ENCODE data around the gene LAPTM5.
A peak's percentile ranks its signal among the peaks of the same experiment; 100 is the strongest.

Gene LAPTM5

GRCh38 chr1:30723331-30723755 is 34.2 kb downstream of the LAPTM5 start, which contains the start of gene MATN1:
Gene MATN1, minus strand, starts transcription at chr1:30723585. Its CDS starts 34 bp downstream, at chr1:30723551.
- peak within 1 kb of the TSS; percentile 31 for H2BK12ac ChIP-seq (ENCODE audit: low read length)
- no CpG with 5 or more reads among the region's 14 CpGs for WGBS, 2 donors (ENCODE audit: extremely low coverage in 2 of 2, insufficient read length in 2 of 2, insufficient replicate concordance in 1 of 2)
- no peak within 1 kb of the TSS for H3K4ac ChIP-seq (ENCODE audit: low read length)
- H3K18ac ChIP-seq (ENCODE audit: low read length): peak within 1 kb of the TSS; percentile 9
- H2BK5ac ChIP-seq (ENCODE audit: low read length): peak within 1 kb of the TSS; percentile 49
- no peak within 1 kb of the TSS for H3K4me2 ChIP-seq (ENCODE audit: insufficient read depth, low read length, poor library complexity, severe bottlenecking)
- H3K4me1 ChIP-seq (ENCODE audit: control insufficient read depth in 2 of 2, insufficient read depth in 1 of 2, low read depth in 1 of 2, low read length in 2 of 2): peaks cover 9 to 27% of the 10 kb centered on the region in 2 donors
- peak within 1 kb of the TSS; percentile 67 for H3K9ac ChIP-seq (ENCODE audit: low read depth, low read length, poor library complexity)
- H2BK15ac ChIP-seq (ENCODE audit: low read length): peak within 1 kb of the TSS; percentile 87
- no peak within 1 kb of the TSS for H2AFZ ChIP-seq (ENCODE audit: low read length)
- H3K27ac ChIP-seq (replicated peaks; ENCODE audit: low read length): no peak within 1 kb of the TSS
- H3K4me3 ChIP-seq (ENCODE audit: low read length in 2 of 2): no peak within 1 kb of the TSS
- no peak for DNase-seq (ENCODE audit: low spot score)
- H3K14ac ChIP-seq (ENCODE audit: low read length): peak within 1 kb of the TSS; percentile 15
- H3K27me3 ChIP-seq (ENCODE audit: control insufficient read depth in 3 of 3, insufficient read depth in 3 of 3, low read depth in 1 of 3, low read length in 3 of 3): no peaks in the 10 kb centered on the region
- H3K9me3 ChIP-seq (replicated peaks in 1 of 2; ENCODE audit: control insufficient read depth in 2 of 2, insufficient read depth in 1 of 2, low read depth in 1 of 2, low read length in 2 of 2): no peaks in the 10 kb centered on the region
- H4K8ac ChIP-seq (ENCODE audit: low read depth, low read length): no peak within 1 kb of the TSS
- no peaks in the 10 kb centered on the region for H3K79me1 ChIP-seq (ENCODE audit: low read depth, low read length)
- H4K91ac ChIP-seq (ENCODE audit: low read depth, low read length, poor library complexity): peak within 1 kb of the TSS; percentile 69
- H3K36me3 ChIP-seq (replicated peaks in 1 of 2; ENCODE audit: control insufficient read depth in 2 of 2, insufficient read depth in 2 of 2, low read length in 2 of 2): no peaks in the 10 kb centered on the region
- no peak within 1 kb of the TSS for H2BK120ac ChIP-seq (ENCODE audit: low read depth, low read length)
- peak within 1 kb of the TSS; percentile 9 for H3K23ac ChIP-seq (ENCODE audit: low read depth, low read length, poor library complexity)
- H2AK5ac ChIP-seq (ENCODE audit: low read depth, low read length): peak within 1 kb of the TSS; percentile 70

GRCh38 chr1:30721812-30722537 is 35.6 kb downstream of the LAPTM5 start:
- H2AFZ ChIP-seq (ENCODE audit: low read length): no peak overlapping the region
- H3K9me3 ChIP-seq (replicated peaks in 1 of 2; ENCODE audit: control insufficient read depth in 2 of 2, insufficient read depth in 1 of 2, low read depth in 1 of 2, low read length in 2 of 2): no peaks in the 10 kb centered on the region
- no peak overlapping the region for H3K18ac ChIP-seq (ENCODE audit: low read length)
- H2BK5ac ChIP-seq (ENCODE audit: low read length): no peak overlapping the region
- no peak overlapping the region for H3K4ac ChIP-seq (ENCODE audit: low read length)
- peak overlapping the region; percentile 63 for H2BK12ac ChIP-seq (ENCODE audit: low read length)
- peak overlapping the region; percentile 50 for H2BK15ac ChIP-seq (ENCODE audit: low read length)
- H4K91ac ChIP-seq (ENCODE audit: low read depth, low read length, poor library complexity): no peak overlapping the region
- H3K4me2 ChIP-seq (ENCODE audit: insufficient read depth, low read length, poor library complexity, severe bottlenecking): no peak overlapping the region
- no peak overlapping the region for H4K8ac ChIP-seq (ENCODE audit: low read depth, low read length)
- no CpG with 5 or more reads among the region's 9 CpGs for whole genome bisulfite sequencing, 2 donors (ENCODE audit: extremely low coverage in 2 of 2, insufficient read length in 2 of 2, insufficient replicate concordance in 1 of 2)
- no peak overlapping the region for H3K4me3 ChIP-seq (ENCODE audit: low read length in 2 of 2)
- no peak overlapping the region for H3K9ac ChIP-seq (ENCODE audit: low read depth, low read length, poor library complexity)
- no peak overlapping the region for H3K27ac ChIP-seq (replicated peaks; ENCODE audit: low read length)
- H3K79me1 ChIP-seq (ENCODE audit: low read depth, low read length): no peaks in the 10 kb centered on the region
- H3K36me3 ChIP-seq (replicated peaks in 1 of 2; ENCODE audit: control insufficient read depth in 2 of 2, insufficient read depth in 2 of 2, low read length in 2 of 2): no peaks in the 10 kb centered on the region
- no peaks in the 10 kb centered on the region for H3K27me3 ChIP-seq (ENCODE audit: control insufficient read depth in 3 of 3, insufficient read depth in 3 of 3, low read depth in 1 of 3, low read length in 3 of 3)
- H3K4me1 ChIP-seq (ENCODE audit: control insufficient read depth in 2 of 2, insufficient read depth in 1 of 2, low read depth in 1 of 2, low read length in 2 of 2): peaks cover 5 to 16% of the 10 kb centered on the region in 2 donors
- DNase-seq (ENCODE audit: low spot score): no peak
- H3K23ac ChIP-seq (ENCODE audit: low read depth, low read length, poor library complexity): peak overlapping the region; percentile 63
- H3K14ac ChIP-seq (ENCODE audit: low read length): no peak overlapping the region
- peak overlapping the region; percentile 57 for H2BK120ac ChIP-seq (ENCODE audit: low read depth, low read length)
- H2AK5ac ChIP-seq (ENCODE audit: low read depth, low read length): peak overlapping the region; percentile 60

- H3K23ac ChIP-seq (ENCODE audit: low read depth, low read length, poor library complexity): peak overlapping the region; percentile 63
- no peak overlapping the region for H3K4ac ChIP-seq (ENCODE audit: low read length)
- peak overlapping the region; percentile 57 for H2BK120ac ChIP-seq (ENCODE audit: low read depth, low read length)
- H3K4me3 ChIP-seq (ENCODE audit: low read length in 2 of 2): no peak overlapping the region
- H3K18ac ChIP-seq (ENCODE audit: low read length): peak overlapping the region; percentile 39
- H3K79me1 ChIP-seq (ENCODE audit: low read depth, low read length): no peaks in the 10 kb centered on the region
- no peaks in the 10 kb centered on the region for H3K27me3 ChIP-seq (ENCODE audit: control insufficient read depth in 3 of 3, insufficient read depth in 3 of 3, low read depth in 1 of 3, low read length in 3 of 3)
- no peak overlapping the region for H3K9ac ChIP-seq (ENCODE audit: low read depth, low read length, poor library complexity)
- H4K91ac ChIP-seq (ENCODE audit: low read depth, low read length, poor library complexity): no peak overlapping the region
- no peak overlapping the region for H2BK5ac ChIP-seq (ENCODE audit: low read length)
- H2AK5ac ChIP-seq (ENCODE audit: low read depth, low read length): peak overlapping the region; percentile 60
- peaks cover 5 to 10% of the 10 kb centered on the region in 2 donors for H3K4me1 ChIP-seq (ENCODE audit: control insufficient read depth in 2 of 2, insufficient read depth in 1 of 2, low read depth in 1 of 2, low read length in 2 of 2)
- H4K8ac ChIP-seq (ENCODE audit: low read depth, low read length): no peak overlapping the region
- peak overlapping the region; percentile 63 for H2BK12ac ChIP-seq (ENCODE audit: low read length)
- no peak overlapping the region for H3K4me2 ChIP-seq (ENCODE audit: insufficient read depth, low read length, poor library complexity, severe bottlenecking)
- no peak for DNase-seq (ENCODE audit: low spot score)
- no peak overlapping the region for H3K27ac ChIP-seq (replicated peaks; ENCODE audit: low read length)
- H3K9me3 ChIP-seq (replicated peaks in 1 of 2; ENCODE audit: control insufficient read depth in 2 of 2, insufficient read depth in 1 of 2, low read depth in 1 of 2, low read length in 2 of 2): no peaks in the 10 kb centered on the region
- no peaks in the 10 kb centered on the region for H3K36me3 ChIP-seq (replicated peaks in 1 of 2; ENCODE audit: control insufficient read depth in 2 of 2, insufficient read depth in 2 of 2, low read length in 2 of 2)
- H2BK15ac ChIP-seq (ENCODE audit: low read length): peak overlapping the region; percentile 50
- H3K14ac ChIP-seq (ENCODE audit: low read length): no peak overlapping the region
- no CpG with 5 or more reads among the region's 27 CpGs for WGBS, 2 donors (ENCODE audit: extremely low coverage in 2 of 2, insufficient read length in 2 of 2, insufficient replicate concordance in 1 of 2)
- H2AFZ ChIP-seq (ENCODE audit: low read length): no peak overlapping the region
Measured at GRCh38 chr1:30721341-30721793, 36.2 kb downstream of the LAPTM5 start.

All from neuronal stem cell (in vitro differentiated cells).